Nephron (organoid): Measurements from ENCODE around the gene PROX1.

ENCODE experiments used
- H3K27ac Mint-ChIP-seq, 3 experiments: 2 replicates each; pipeline ENCODE4 v1.8.0; 2020; ENCODE audit warnings: mixed read lengths in 3 of 3, mild to moderate bottlenecking in 2 of 3, moderate library complexity in 1 of 3
- H3K27me3 Mint-ChIP-seq: 2 replicates; pipeline ENCODE4 v1.8.0; 2021; ENCODE audit warnings: low read depth, mild to moderate bottlenecking, moderate library complexity, mixed read lengths
- H3K36me3 Mint-ChIP-seq: 2 replicates; pipeline ENCODE4 v1.8.0; 2020; ENCODE audit warnings: low read depth, mixed read lengths
- H3K4me1 Mint-ChIP-seq: 2 replicates; pipeline ENCODE4 v1.8.0; 2020; ENCODE audit warnings: mixed read lengths
- H3K4me3 Mint-ChIP-seq, 3 experiments: 2 replicates each; pipeline ENCODE4 v1.8.0; 2020; ENCODE audit warnings: mild to moderate bottlenecking in 3 of 3, mixed read lengths in 3 of 3, moderate library complexity in 2 of 3
- H3K9me3 Mint-ChIP-seq: 2 replicates; pipeline ENCODE4 v1.8.0; 2020; ENCODE audit warnings: mixed read lengths
- TF ChIP-seq, protein P1 (sequence below), 3 experiments: fragments of 200-600 bp; sonication (generic); IDR thresholded peaks; one replicate each; pipeline ENCODE4 v1.5.0; 2021; ENCODE audit warnings: antibody characterized with exemption in 3 of 3; ENCODE audit not compliant: unreplicated experiment in 3 of 3

The PROX1 gene

DNA sequence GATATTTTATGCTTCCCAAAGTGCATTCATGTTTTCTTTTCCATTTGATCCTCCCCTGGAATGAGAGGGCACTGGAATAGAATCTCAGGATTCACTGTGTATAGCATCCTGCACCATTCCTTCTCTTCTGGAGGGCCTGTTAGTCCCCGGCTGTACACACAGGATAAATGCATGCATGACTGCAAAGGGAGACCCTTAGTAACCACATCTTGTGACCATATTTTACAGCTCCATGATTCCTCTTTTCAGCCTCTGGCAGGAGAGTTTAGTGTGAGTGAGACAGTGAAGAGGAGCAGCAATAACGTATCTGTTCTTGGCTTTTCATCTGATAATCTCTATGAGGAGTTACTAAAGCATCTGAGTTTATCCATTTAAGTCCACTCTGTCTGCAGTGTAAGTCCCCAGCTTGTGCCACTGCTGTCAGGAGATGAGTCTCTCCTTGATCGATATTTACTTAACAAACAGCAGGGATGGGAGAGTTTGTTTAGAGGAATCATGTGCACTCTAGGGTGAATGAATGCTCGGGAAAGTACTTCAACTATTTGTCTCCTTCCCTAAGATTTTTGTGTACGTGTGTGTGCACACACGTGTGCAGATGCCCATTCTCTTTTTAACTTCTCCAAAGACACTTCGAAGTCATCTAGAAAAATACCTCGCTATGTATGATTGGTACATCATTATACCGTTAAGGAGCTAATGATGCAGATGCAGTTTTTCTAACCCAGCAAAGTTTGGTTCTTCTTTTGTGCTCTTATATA, 41.1 kb downstream of the PROX1 start:
- Mint-ChIP-seq H3K27ac (peak overlapping the region; percentile 6 to 37 (median 20)), H3K4me3 (peak overlapping the region in 1 of 3 experiments; percentile 17), H3K4me1 (peaks cover 52% of the 10 kb centered on the region), H3K9me3 (no peaks in the 10 kb centered on the region), H3K27me3 (peaks cover 4% of the 10 kb centered on the region), H3K36me3 (peaks cover 3% of the 10 kb centered on the region)
- TF ChIP-seq, protein P1, sequence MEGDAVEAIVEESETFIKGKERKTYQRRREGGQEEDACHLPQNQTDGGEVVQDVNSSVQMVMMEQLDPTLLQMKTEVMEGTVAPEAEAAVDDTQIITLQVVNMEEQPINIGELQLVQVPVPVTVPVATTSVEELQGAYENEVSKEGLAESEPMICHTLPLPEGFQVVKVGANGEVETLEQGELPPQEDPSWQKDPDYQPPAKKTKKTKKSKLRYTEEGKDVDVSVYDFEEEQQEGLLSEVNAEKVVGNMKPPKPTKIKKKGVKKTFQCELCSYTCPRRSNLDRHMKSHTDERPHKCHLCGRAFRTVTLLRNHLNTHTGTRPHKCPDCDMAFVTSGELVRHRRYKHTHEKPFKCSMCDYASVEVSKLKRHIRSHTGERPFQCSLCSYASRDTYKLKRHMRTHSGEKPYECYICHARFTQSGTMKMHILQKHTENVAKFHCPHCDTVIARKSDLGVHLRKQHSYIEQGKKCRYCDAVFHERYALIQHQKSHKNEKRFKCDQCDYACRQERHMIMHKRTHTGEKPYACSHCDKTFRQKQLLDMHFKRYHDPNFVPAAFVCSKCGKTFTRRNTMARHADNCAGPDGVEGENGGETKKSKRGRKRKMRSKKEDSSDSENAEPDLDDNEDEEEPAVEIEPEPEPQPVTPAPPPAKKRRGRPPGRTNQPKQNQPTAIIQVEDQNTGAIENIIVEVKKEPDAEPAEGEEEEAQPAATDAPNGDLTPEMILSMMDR (IDR thresholded peaks at IDR 0.05; ENCODE audit: unreplicated experiment in 3 of 3): no peak

DNA sequence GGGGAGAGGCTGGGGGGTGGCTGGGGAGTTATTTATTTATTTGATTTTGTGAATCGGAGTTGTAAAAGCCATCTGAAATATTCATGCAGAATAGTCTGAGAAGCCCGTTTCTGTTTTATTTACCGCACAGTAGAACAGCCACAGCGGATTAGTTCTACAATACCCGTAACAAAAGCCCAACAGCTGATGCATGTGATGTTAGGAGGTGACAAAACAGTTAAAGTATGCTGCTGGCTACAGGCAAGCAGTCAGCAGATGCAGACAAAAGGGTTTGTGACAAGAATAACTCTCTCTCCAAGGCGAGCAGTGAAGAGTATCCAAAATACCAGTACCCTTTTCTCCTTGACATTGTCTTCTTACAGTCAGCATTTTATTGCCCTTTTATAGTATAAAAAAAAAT, 42.0 kb downstream of the PROX1 start:
- TF ChIP-seq, protein P1 (IDR thresholded peaks at IDR 0.05; ENCODE audit: unreplicated experiment in 3 of 3): no peak

DNA sequence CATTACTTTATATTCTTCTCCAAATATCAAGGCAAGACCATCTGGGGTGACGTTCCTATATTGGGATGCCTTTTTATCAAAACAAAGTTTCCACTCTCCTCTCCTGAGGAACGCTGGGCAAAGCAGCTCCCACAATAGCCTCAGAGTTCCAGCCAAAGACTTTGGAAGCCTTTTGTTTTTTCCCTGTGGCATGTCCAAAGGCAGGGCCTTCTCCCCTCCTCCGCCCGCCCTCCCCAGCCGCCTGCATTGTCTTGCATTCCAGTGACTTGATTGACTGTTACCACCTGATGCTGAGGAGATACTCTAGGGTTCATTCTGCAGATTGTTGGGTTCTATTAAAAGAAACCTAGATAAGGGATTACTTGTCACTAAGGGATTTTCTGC, 43.5 kb downstream of the PROX1 start:
- Mint-ChIP-seq H3K9me3 (no peaks in the 10 kb centered on the region), H3K27ac (peak overlapping the region in 1 of 3 experiments; percentile 48), H3K4me1 (peaks cover 67% of the 10 kb centered on the region), H3K36me3 (peaks cover 3% of the 10 kb centered on the region), H3K27me3 (peaks cover 4% of the 10 kb centered on the region), H3K4me3 (peak overlapping the region in 1 of 3 experiments; percentile 30)
- TF ChIP-seq, protein P1 (IDR thresholded peaks at IDR 0.05; ENCODE audit: unreplicated experiment in 3 of 3): no peak

More for the DNA sequence above, 42.0 kb downstream of the PROX1 start:
- Mint-ChIP-seq H3K4me1 (peaks cover 57% of the 10 kb centered on the region), H3K36me3 (peaks cover 3% of the 10 kb centered on the region), H3K27ac (peak overlapping the region in 2 of 3 experiments; percentile 44 to 69), H3K27me3 (peaks cover 4% of the 10 kb centered on the region), H3K4me3 (peak overlapping the region in 1 of 3 experiments; percentile 49), H3K9me3 (no peaks in the 10 kb centered on the region)

GRCh38 chr1:214037468-214037867, 49.7 kb downstream of the PROX1 start:
- no peaks in the 10 kb centered on the region for H3K27me3 Mint-ChIP-seq
- H3K27ac Mint-ChIP-seq: no peak overlapping the region
- H3K36me3 Mint-ChIP-seq: peaks cover 4% of the 10 kb centered on the region
- H3K9me3 Mint-ChIP-seq: no peaks in the 10 kb centered on the region
- peaks cover 19% of the 10 kb centered on the region for H3K4me1 Mint-ChIP-seq
- no peak overlapping the region for H3K4me3 Mint-ChIP-seq
- TF ChIP-seq, protein P1 (IDR thresholded peaks at IDR 0.05; ENCODE audit: unreplicated experiment in 3 of 3): no peak

DNA sequence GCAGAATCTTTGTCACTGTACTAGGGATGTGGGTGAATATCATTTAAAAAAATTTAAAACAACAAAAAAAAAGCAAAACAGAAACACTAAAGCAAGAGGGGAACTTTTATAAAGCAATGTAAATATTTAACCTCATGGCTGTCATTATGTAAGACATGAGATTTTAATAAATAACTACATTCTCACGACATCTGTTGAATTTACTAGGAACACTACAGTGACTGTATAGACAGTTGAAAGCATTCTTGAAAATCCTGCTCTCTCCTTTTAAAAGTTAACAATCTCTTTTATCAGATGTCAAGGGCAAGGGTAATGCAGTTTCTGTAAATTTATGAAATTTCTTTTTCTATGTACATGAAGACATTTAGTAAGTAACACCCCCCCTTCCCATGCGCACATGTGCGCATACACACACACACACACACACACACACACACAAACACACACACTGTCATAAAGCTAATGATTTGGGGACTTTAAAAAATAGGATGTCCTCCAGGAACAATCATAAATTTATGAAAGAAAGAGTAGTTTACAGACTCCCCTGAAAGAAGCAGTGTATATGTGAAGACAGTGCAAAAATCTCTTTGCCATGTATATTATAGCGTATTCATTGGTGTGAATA, 51.7 kb downstream of the PROX1 start:
- Mint-ChIP-seq H3K4me1 (peaks cover 15% of the 10 kb centered on the region), H3K27ac (no peak overlapping the region), H3K4me3 (no peak overlapping the region), H3K9me3 (no peaks in the 10 kb centered on the region), H3K36me3 (peaks cover 4% of the 10 kb centered on the region), H3K27me3 (peaks cover 6% of the 10 kb centered on the region)
- TF ChIP-seq, protein P1 (IDR thresholded peaks at IDR 0.05; ENCODE audit: unreplicated experiment in 3 of 3): no peak
